Tibial artery (tissue), 4 donors: ENCODE data around the gene WT1.

Experiments
- DNase-seq, 2 donors: peaks; one replicate each; pipeline ENCODE4 v3.0.0-alpha.2; 2019
- H3K27ac ChIP-seq, 2 donors: fragments of 200-600 bp; sonication (generic) in 1 of 2; 1 replicate in 1 of 2; 2 replicates in 1 of 2; pipeline ENCODE4 v1.5.1; 2018 to 2019; ENCODE audit warnings: mild to moderate bottlenecking in 1 of 2
- H3K27me3 ChIP-seq, 2 donors: fragments of 200-600 bp; sonication (generic) in 1 of 2; one replicate each; pipeline versions ENCODE4 v1.5.1 to v1.6.0; 2016 to 2019
- H3K36me3 ChIP-seq, 3 donors: fragments of 200-600 bp; sonication (generic) in 2 of 3; one replicate each; pipeline ENCODE4 v1.5.1; 2016 to 2019; ENCODE audit warnings: mild to moderate bottlenecking in 2 of 3
- H3K4me1 ChIP-seq, 4 donors: fragments of 200-600 bp; sonication (generic) in 2 of 4; 1 replicate in 3 of 4; 2 replicates in 1 of 4; pipeline ENCODE4 v1.5.1; 2016 to 2019
- H3K4me3 ChIP-seq, 2 donors: fragments of 200-600 bp; sonication (generic) in 1 of 2; 1 replicate in 1 of 2; 2 replicates in 1 of 2; pipeline ENCODE4 v1.5.1; 2018 to 2019; ENCODE audit warnings: mild to moderate bottlenecking in 2 of 2
- H3K9me3 ChIP-seq, 3 donors: fragments of 200-600 bp; sonication (generic) in 1 of 3; one replicate each; pipeline ENCODE4 v1.5.1; 2016 to 2019
- CTCF ChIP-seq, 2 experiments: fragments of 200-600 bp in 1 of 2; fragments of 450-650 bp in 1 of 2; IDR thresholded peaks; one replicate each; pipeline ENCODE4 v1.5.1; 2017 to 2019; ENCODE audit warnings: antibody characterized with exemption in 2 of 2, mild to moderate bottlenecking in 1 of 2, moderate library complexity in 1 of 2
- intact Hi-C: fragments of 100-400 bp; cut with DNase I; formaldehyde crosslinking; loops from one replicate; pipeline ENCODE4 v1.15.0; 2023; ENCODE audit warnings: low total_unique reads

The WT1 gene

GRCh38 chr11:32469791-32470190 is 34.5 kb upstream of the WT1 start:
- no peak overlapping the region for H3K4me3 ChIP-seq
- H3K36me3 ChIP-seq, result no peaks in the 10 kb centered on the region
- intact Hi-C loops, result no loop called here
- H3K27me3 ChIP-seq, result no peaks in the 10 kb centered on the region
- H3K27ac ChIP-seq, result no peak overlapping the region
- no peak for TF ChIP-seq CTCF (IDR thresholded peaks at IDR 0.05)
- no peaks in the 10 kb centered on the region for H3K4me1 ChIP-seq
- no peak for DNase-seq
- H3K9me3 ChIP-seq, result no peaks in the 10 kb centered on the region

- Histone ChIP-seq H3K27me3 (no peaks in the 10 kb centered on the region), H3K4me1 (no peaks in the 10 kb centered on the region), H3K36me3 (no peaks in the 10 kb centered on the region), H3K27ac (no peak overlapping the region), H3K4me3 (no peak overlapping the region), H3K9me3 (no peaks in the 10 kb centered on the region)
- no peak for TF ChIP-seq CTCF (IDR thresholded peaks at IDR 0.05)
- DNase-seq, result no peak
- intact Hi-C loops, result no loop called here
These were observed 31.1 kb upstream of the WT1 start for GRCh38 chr11:32466279-32466915.

- intact Hi-C loops, result no loop called here
- no peak overlapping the region for H3K4me3 ChIP-seq
- no peaks in the 10 kb centered on the region for H3K27me3 ChIP-seq
- H3K27ac ChIP-seq, result no peak overlapping the region
- no peak for DNase-seq
- H3K36me3 ChIP-seq, result no peaks in the 10 kb centered on the region
- H3K9me3 ChIP-seq, result no peaks in the 10 kb centered on the region
- no peak for TF ChIP-seq CTCF (IDR thresholded peaks at IDR 0.05)
- H3K4me1 ChIP-seq, result no peaks in the 10 kb centered on the region
These were observed 28.7 kb upstream of the WT1 start for GRCh38 chr11:32464078-32464477.

- intact Hi-C loops, result no loop called here
- no peak for DNase-seq
- H3K4me3 ChIP-seq, result no peak overlapping the region
- H3K27ac ChIP-seq, result no peak overlapping the region
- no peak for TF ChIP-seq CTCF (IDR thresholded peaks at IDR 0.05)
- no peaks in the 10 kb centered on the region for H3K9me3 ChIP-seq
- no peaks in the 10 kb centered on the region for H3K27me3 ChIP-seq
- no peaks in the 10 kb centered on the region for H3K36me3 ChIP-seq
- H3K4me1 ChIP-seq, result no peaks in the 10 kb centered on the region
These were observed 26.8 kb upstream of the WT1 start for GRCh38 chr11:32462011-32462690.

GRCh38 chr11:32456864-32457263 is 21.5 kb upstream of the WT1 start:
- Histone ChIP-seq H3K4me3 (no peak overlapping the region), H3K9me3 (no peaks in the 10 kb centered on the region), H3K27me3 (no peaks in the 10 kb centered on the region), H3K4me1 (no peaks in the 10 kb centered on the region), H3K36me3 (no peaks in the 10 kb centered on the region), H3K27ac (no peak overlapping the region)
- DNase-seq, result no peak
- intact Hi-C loops, result no loop called here
- TF ChIP-seq CTCF (IDR thresholded peaks at IDR 0.05), result no peak
